Neural cell (in vitro differentiated cells): ENCODE results near the gene CA12. TPM values are rescaled to one million over a fixed set of nuclear protein-coding genes. Genes with fewer than 3 reads are reported as not detected.

ENCODE experiments used
- H2AFZ ChIP-seq: fragments of 200-600, 300-800 bp; sonication (generic), shearing (Covaris generic); 2 replicates; pipeline ENCODE4 v1.6.0; 2014; ENCODE audit warnings: low read depth, mild to moderate bottlenecking, antibody characterized with exemption, low read length, moderate library complexity
- H3F3A ChIP-seq: fragments of 200-600 bp; shearing (Covaris generic); 2 replicates; pipeline ENCODE4 v1.6.1; 2016; ENCODE audit warnings: mild to moderate bottlenecking, moderate library complexity, mixed read lengths, antibody characterized with exemption, low read length; ENCODE audit not compliant: insufficient read depth, poor library complexity, severe bottlenecking
- H3K27ac ChIP-seq: fragments of 200-600, 300-800 bp; sonication (generic), shearing (Covaris generic); 2 replicates; pipeline ENCODE4 v1.5.1; 2014; ENCODE audit warnings: mild to moderate bottlenecking, low read length, moderate library complexity
- H3K27me3 ChIP-seq: fragments of 300-800, 200-600 bp; sonication (generic), shearing (Covaris generic); 2 replicates; pipeline ENCODE4 v1.6.0; 2014; ENCODE audit warnings: mild to moderate bottlenecking, low read depth, low read length, moderate library complexity; ENCODE audit not compliant: insufficient read depth
- H3K36me3 ChIP-seq: fragments of 300-800, 200-600 bp; sonication (generic), shearing (Covaris generic); 2 replicates; pipeline ENCODE4 v1.5.1; 2014; ENCODE audit warnings: mild to moderate bottlenecking, antibody characterized with exemption, low read length, moderate library complexity; ENCODE audit not compliant: insufficient read depth
- H3K4me2 ChIP-seq: fragments of 300-800, 200-600 bp; sonication (generic), shearing (Covaris generic); 2 replicates; pipeline ENCODE4 v1.6.0; 2014; ENCODE audit warnings: mild to moderate bottlenecking, low read length
- H3K4me3 ChIP-seq: fragments of 300-800, 200-600 bp; sonication (generic), shearing (Covaris generic); 2 replicates; pipeline ENCODE4 v1.5.1; 2014; ENCODE audit warnings: mild to moderate bottlenecking, low read length, moderate library complexity
- H3K79me2 ChIP-seq: fragments of 200-600 bp; shearing (Covaris generic); replicated peaks from 2 replicates; pipeline ENCODE4 v1.6.0; 2014; ENCODE audit warnings: mild to moderate bottlenecking, low read length, moderate library complexity; ENCODE audit not compliant: insufficient read depth
- H3K9ac ChIP-seq: fragments of 300-800, 200-600 bp; sonication (generic), shearing (Covaris generic); 2 replicates; pipeline ENCODE4 v1.6.1; 2016; ENCODE audit warnings: mild to moderate bottlenecking, low read length, mixed read lengths
- H3K9me2 ChIP-seq: fragments of 200-600 bp; shearing (Covaris generic); 2 replicates; pipeline ENCODE4 v1.6.1; 2016; ENCODE audit warnings: mild to moderate bottlenecking, low read length, mixed read lengths; ENCODE audit not compliant: insufficient read depth
- H3K9me3 ChIP-seq: fragments of 200-600, 300-800 bp; sonication (generic), shearing (Covaris generic); 2 replicates; pipeline ENCODE4 v1.6.1; 2016; ENCODE audit warnings: mild to moderate bottlenecking, mixed run types, low read length, moderate library complexity, mixed read lengths
- H4K20me1 ChIP-seq: fragments of 200-600 bp; shearing (Covaris generic); 2 replicates; pipeline ENCODE4 v1.6.1; 2016; ENCODE audit warnings: mild to moderate bottlenecking, mixed run types; ENCODE audit not compliant: insufficient read depth
- EP300 ChIP-seq: fragments of 450-650 bp; conservative IDR thresholded peaks from 2 replicates; pipeline ENCODE4 v1.6.1; 2014; ENCODE audit warnings: antibody characterized with exemption, mild to moderate bottlenecking, moderate library complexity; ENCODE audit not compliant: poor library complexity, severe bottlenecking
- EZH2 ChIP-seq: fragments of 200-600, 300-800 bp; shearing (Covaris generic), sonication (generic); IDR thresholded peaks from 2 replicates; pipeline ENCODE4 v1.6.1; 2014; ENCODE audit warnings: antibody characterized with exemption, low read length, borderline replicate concordance, mild to moderate bottlenecking; ENCODE audit not compliant: insufficient read depth, poor library complexity, severe bottlenecking
- MXI1 ChIP-seq: fragments of 450-650 bp; conservative IDR thresholded peaks from 2 replicates; pipeline ENCODE4 v1.6.1; 2014; ENCODE audit warnings: antibody characterized with exemption, mild to moderate bottlenecking; ENCODE audit not compliant: poor library complexity, severe bottlenecking
- POLR2AphosphoS5 ChIP-seq: IDR thresholded peaks from 2 replicates; pipeline ENCODE4 v1.6.1; 2012
- RAD21 ChIP-seq: fragments of 450-650 bp; conservative IDR thresholded peaks from 2 replicates; pipeline ENCODE4 v1.6.1; 2014; ENCODE audit warnings: antibody characterized with exemption, mild to moderate bottlenecking, moderate library complexity
- SMC3 ChIP-seq: fragments of 450-650 bp; conservative IDR thresholded peaks from 2 replicates; pipeline ENCODE4 v1.6.1; 2014; ENCODE audit warnings: antibody characterized with exemption, mild to moderate bottlenecking, moderate library complexity; ENCODE audit not compliant: poor library complexity
- TAF1 ChIP-seq: IDR thresholded peaks from 2 replicates; pipeline ENCODE4 v1.6.1; 2012; ENCODE audit warnings: low read depth
- polyA plus RNA-seq: library from polyadenylated mRNA; depleted of rRNA; stranded (reverse); fragments of >200 nt; gene quantifications from 2 replicates; pipeline ENCODE4 v1.2.3, GENCODE V29; 2014
- TF ChIP-seq, protein P1 (sequence below): IDR thresholded peaks from 2 replicates; pipeline ENCODE4 v1.6.1; 2012; ENCODE audit warnings: borderline replicate concordance
- TF ChIP-seq, protein P2 (sequence below): fragments of 450-650 bp; IDR thresholded peaks from 2 replicates; pipeline ENCODE4 v1.5.1; 2014; ENCODE audit warnings: antibody characterized with exemption, mild to moderate bottlenecking, moderate library complexity; ENCODE audit not compliant: poor library complexity, severe bottlenecking

CA12 gene
- polyA plus RNA-seq, 1 donor from 2014 or later = 0.11 TPM

DNA sequence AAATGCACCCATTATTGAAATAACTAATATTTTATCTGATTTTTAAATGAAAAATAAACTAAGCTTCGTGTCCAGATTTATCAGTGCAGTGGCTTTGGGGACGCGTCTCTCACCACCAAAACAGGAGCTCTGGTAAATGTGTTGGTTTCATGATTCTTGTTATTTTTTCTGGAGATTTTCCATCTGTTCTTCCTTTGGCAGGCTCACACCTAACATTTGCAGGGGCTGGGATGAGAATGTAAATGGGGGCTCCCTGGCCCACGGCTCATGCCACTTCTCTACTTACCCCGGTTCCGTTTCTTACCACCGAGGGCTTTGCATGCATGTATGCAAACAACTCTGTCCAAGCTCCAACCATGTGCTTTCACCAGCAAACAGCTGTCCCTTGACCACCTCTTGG is 30.9 kb upstream of the CA12 start:
- Histone ChIP-seq H3K4me3 (no peak overlapping the region), H3K27me3 (no peaks in the 10 kb centered on the region), H3F3A (no peaks in the 10 kb centered on the region), H3K4me2 (no peak overlapping the region), H2AFZ (no peak overlapping the region), H3K9ac (no peak overlapping the region), H4K20me1 (no peaks in the 10 kb centered on the region), H3K79me2 (no peaks in the 10 kb centered on the region), H3K9me2 (no peaks in the 10 kb centered on the region), H3K9me3 (no peaks in the 10 kb centered on the region), H3K27ac (no peak overlapping the region), H3K36me3 (no peaks in the 10 kb centered on the region)
- TF ChIP-seq, protein P1, sequence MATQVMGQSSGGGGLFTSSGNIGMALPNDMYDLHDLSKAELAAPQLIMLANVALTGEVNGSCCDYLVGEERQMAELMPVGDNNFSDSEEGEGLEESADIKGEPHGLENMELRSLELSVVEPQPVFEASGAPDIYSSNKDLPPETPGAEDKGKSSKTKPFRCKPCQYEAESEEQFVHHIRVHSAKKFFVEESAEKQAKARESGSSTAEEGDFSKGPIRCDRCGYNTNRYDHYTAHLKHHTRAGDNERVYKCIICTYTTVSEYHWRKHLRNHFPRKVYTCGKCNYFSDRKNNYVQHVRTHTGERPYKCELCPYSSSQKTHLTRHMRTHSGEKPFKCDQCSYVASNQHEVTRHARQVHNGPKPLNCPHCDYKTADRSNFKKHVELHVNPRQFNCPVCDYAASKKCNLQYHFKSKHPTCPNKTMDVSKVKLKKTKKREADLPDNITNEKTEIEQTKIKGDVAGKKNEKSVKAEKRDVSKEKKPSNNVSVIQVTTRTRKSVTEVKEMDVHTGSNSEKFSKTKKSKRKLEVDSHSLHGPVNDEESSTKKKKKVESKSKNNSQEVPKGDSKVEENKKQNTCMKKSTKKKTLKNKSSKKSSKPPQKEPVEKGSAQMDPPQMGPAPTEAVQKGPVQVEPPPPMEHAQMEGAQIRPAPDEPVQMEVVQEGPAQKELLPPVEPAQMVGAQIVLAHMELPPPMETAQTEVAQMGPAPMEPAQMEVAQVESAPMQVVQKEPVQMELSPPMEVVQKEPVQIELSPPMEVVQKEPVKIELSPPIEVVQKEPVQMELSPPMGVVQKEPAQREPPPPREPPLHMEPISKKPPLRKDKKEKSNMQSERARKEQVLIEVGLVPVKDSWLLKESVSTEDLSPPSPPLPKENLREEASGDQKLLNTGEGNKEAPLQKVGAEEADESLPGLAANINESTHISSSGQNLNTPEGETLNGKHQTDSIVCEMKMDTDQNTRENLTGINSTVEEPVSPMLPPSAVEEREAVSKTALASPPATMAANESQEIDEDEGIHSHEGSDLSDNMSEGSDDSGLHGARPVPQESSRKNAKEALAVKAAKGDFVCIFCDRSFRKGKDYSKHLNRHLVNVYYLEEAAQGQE = no peak
- no peak for TF ChIP-seq POLR2AphosphoS5
- TF ChIP-seq, protein P2, sequence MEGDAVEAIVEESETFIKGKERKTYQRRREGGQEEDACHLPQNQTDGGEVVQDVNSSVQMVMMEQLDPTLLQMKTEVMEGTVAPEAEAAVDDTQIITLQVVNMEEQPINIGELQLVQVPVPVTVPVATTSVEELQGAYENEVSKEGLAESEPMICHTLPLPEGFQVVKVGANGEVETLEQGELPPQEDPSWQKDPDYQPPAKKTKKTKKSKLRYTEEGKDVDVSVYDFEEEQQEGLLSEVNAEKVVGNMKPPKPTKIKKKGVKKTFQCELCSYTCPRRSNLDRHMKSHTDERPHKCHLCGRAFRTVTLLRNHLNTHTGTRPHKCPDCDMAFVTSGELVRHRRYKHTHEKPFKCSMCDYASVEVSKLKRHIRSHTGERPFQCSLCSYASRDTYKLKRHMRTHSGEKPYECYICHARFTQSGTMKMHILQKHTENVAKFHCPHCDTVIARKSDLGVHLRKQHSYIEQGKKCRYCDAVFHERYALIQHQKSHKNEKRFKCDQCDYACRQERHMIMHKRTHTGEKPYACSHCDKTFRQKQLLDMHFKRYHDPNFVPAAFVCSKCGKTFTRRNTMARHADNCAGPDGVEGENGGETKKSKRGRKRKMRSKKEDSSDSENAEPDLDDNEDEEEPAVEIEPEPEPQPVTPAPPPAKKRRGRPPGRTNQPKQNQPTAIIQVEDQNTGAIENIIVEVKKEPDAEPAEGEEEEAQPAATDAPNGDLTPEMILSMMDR = no peak
- TF ChIP-seq RAD21 = no peak
- no peak for TF ChIP-seq MXI1
- TF ChIP-seq TAF1 = no peak
- TF ChIP-seq EZH2 = no peak
- no peak for TF ChIP-seq EP300
- no peak for TF ChIP-seq SMC3

GRCh38 chr15:63411866-63412265 is 30.2 kb upstream of the CA12 start:
- Histone ChIP-seq H3K27ac (no peak overlapping the region), H3K9me3 (no peaks in the 10 kb centered on the region), H3K36me3 (no peaks in the 10 kb centered on the region), H2AFZ (no peak overlapping the region), H3K27me3 (no peaks in the 10 kb centered on the region), H3F3A (no peaks in the 10 kb centered on the region), H3K9ac (no peak overlapping the region), H3K9me2 (no peaks in the 10 kb centered on the region), H3K4me3 (no peak overlapping the region), H3K79me2 (no peaks in the 10 kb centered on the region), H3K4me2 (no peak overlapping the region), H4K20me1 (no peaks in the 10 kb centered on the region)
- TF ChIP-seq TAF1 (no peak), EZH2 (no peak), POLR2AphosphoS5 (no peak), MXI1 (no peak), EP300 (no peak), RAD21 (no peak), SMC3 (no peak)
- TF ChIP-seq, protein P2 = no peak
- TF ChIP-seq, protein P1 = no peak
